H1 (cell line): ENCODE data around the gene ADSS1. TPM values are rescaled to one million over a fixed set of nuclear protein-coding genes. Genes with fewer than 3 reads are reported as not detected.

Experiments used
- CTCF ChIA-PET: fragments of 300-600 bp; sonication (Branson Sonifier 250); formaldehyde crosslinking; loops from one replicate; lab custom pipeline; 2021; ENCODE audit not compliant: partially characterized antibody; lab: Charles Lee
- POLR2A ChIA-PET: fragments of 300-600 bp; sonication (Branson Sonifier 250); formaldehyde crosslinking; loops from one replicate; lab custom pipeline; 2021; ENCODE audit warnings: inconsistent platforms; ENCODE audit not compliant: partially characterized antibody; lab: Charles Lee
- DNase-seq, 2 experiments: peaks; one replicate each; pipeline versions ENCODE4 v3.0.0 to v3.0.0-alpha.2; 2010 to 2022; ENCODE audit warnings: low spot score in 2 of 2, low read depth in 1 of 2, mixed read lengths in 1 of 2
- FAIRE-seq: peaks from 2 replicates; lab custom pipeline; 2011; peaks lifted over from hg19 to GRCh38; lab: Jason Lieb, UNC
- H2AFZ ChIP-seq: 2 replicates; pipeline ENCODE4 v1.8.1; 2012; ENCODE audit warnings: low read length, inconsistent platforms
- H2AK5ac ChIP-seq: 2 replicates; pipeline ENCODE4 v1.6.1; 2013; ENCODE audit warnings: low read depth, low read length
- H2BK120ac ChIP-seq: replicated peaks from 2 replicates; pipeline ENCODE3; 2013; ENCODE audit warnings: low read depth, low read length, inconsistent platforms
- H2BK12ac ChIP-seq: 2 replicates; pipeline ENCODE4 v1.6.1; 2013; ENCODE audit warnings: low read depth, low read length
- H2BK15ac ChIP-seq: 2 replicates; pipeline ENCODE4 v1.6.1; 2013; ENCODE audit warnings: low read length
- H2BK20ac ChIP-seq: 2 replicates; pipeline ENCODE4 v1.6.1; 2013; ENCODE audit warnings: low read length
- H2BK5ac ChIP-seq: 2 replicates; pipeline ENCODE4 v1.6.1; 2013; ENCODE audit warnings: low read depth, low read length
- H3K14ac ChIP-seq: 2 replicates; pipeline ENCODE4 v1.6.1; 2013; ENCODE audit warnings: inconsistent platforms; ENCODE audit not compliant: insufficient read length
- H3K18ac ChIP-seq: 2 replicates; pipeline ENCODE4 v1.6.1; 2013; ENCODE audit warnings: low read length; ENCODE audit errors: extremely low read depth
- H3K23ac ChIP-seq: 2 replicates; pipeline ENCODE4 v1.6.1; 2013; ENCODE audit warnings: inconsistent platforms; ENCODE audit not compliant: insufficient read length
- H3K23me2 ChIP-seq: 2 replicates; pipeline ENCODE4 v1.6.1; 2013; ENCODE audit warnings: low read depth, low read length
- H3K27ac ChIP-seq: 2 replicates; pipeline ENCODE4 v1.6.1; 2011; ENCODE audit warnings: low read depth, low read length, inconsistent platforms
- H3K27me3 ChIP-seq, 4 experiments: replicated peaks in 1 of 4; 1 replicate in 1 of 4; 2 replicates in 3 of 4; pipeline versions ENCODE4 v1.6.1 to v1.8.1; 2011 to 2013; ENCODE audit warnings: low read length in 3 of 4, mild to moderate bottlenecking in 3 of 4, inconsistent platforms in 2 of 4, mixed read lengths in 2 of 4, moderate library complexity in 1 of 4; ENCODE audit not compliant: control insufficient read depth in 3 of 4, insufficient read depth in 3 of 4; ENCODE audit errors: extremely low read depth in 1 of 4
- H3K36me3 ChIP-seq, 4 experiments: 2 replicates each; pipeline versions ENCODE4 v1.6.1 to v1.8.1; 2011 to 2013; ENCODE audit warnings: mild to moderate bottlenecking in 4 of 4, low read length in 3 of 4, moderate library complexity in 2 of 4, control low read depth in 1 of 4, inconsistent platforms in 1 of 4; ENCODE audit not compliant: insufficient read depth in 4 of 4, control insufficient read depth in 2 of 4
- H3K4ac ChIP-seq: replicated peaks from 2 replicates; pipeline ENCODE3; 2013; ENCODE audit warnings: low read length, low read depth, mixed read lengths, inconsistent platforms; ENCODE audit not compliant: insufficient read length
- H3K4me1 ChIP-seq, 4 experiments: replicated peaks in 1 of 4; 1 replicate in 1 of 4; 2 replicates in 3 of 4; pipeline versions ENCODE4 v1.6.1 to v1.8.1; 2011 to 2013; ENCODE audit warnings: low read length in 3 of 4, inconsistent platforms in 2 of 4, mixed read lengths in 1 of 4; ENCODE audit not compliant: insufficient read depth in 4 of 4, control insufficient read depth in 3 of 4
- H3K4me2 ChIP-seq, 2 experiments: 2 replicates each; pipeline versions ENCODE4 v1.6.1 to v1.8.1; 2011 to 2013; ENCODE audit warnings: low read depth in 2 of 2, low read length in 2 of 2, control low read depth in 1 of 2, inconsistent platforms in 1 of 2, mild to moderate bottlenecking in 1 of 2; ENCODE audit not compliant: insufficient read depth in 1 of 2
- H3K4me3 ChIP-seq, 4 experiments: fragments of 200-600, 300-600 bp in 1 of 4; sonication (generic), shearing (Covaris generic), sonication (Bioruptor Twin) in 1 of 4; 2 replicates each; pipeline versions ENCODE4 v1.5.1 to v1.8.1; 2011 to 2016; ENCODE audit warnings: low read length in 4 of 4, low read depth in 3 of 4, control low read depth in 2 of 4, inconsistent platforms in 2 of 4, mild to moderate bottlenecking in 2 of 4, mixed read lengths in 1 of 4, moderate library complexity in 1 of 4; ENCODE audit not compliant: insufficient read depth in 2 of 4; ENCODE audit errors: extremely low read depth in 1 of 4
- H3K56ac ChIP-seq: replicated peaks from 2 replicates; pipeline ENCODE3; 2013; ENCODE audit warnings: low read depth, mild to moderate bottlenecking, mixed read lengths, low read length, inconsistent platforms; ENCODE audit not compliant: insufficient read length
- H3K79me1 ChIP-seq: 2 replicates; pipeline ENCODE4 v1.6.1; 2013; ENCODE audit warnings: low read depth, low read length, control low read depth
- H3K79me2 ChIP-seq, 2 experiments: 2 replicates each; pipeline versions ENCODE4 v1.6.1 to v1.8.1; 2012 to 2013; ENCODE audit warnings: low read length in 2 of 2, mild to moderate bottlenecking in 2 of 2, inconsistent platforms in 1 of 2; ENCODE audit not compliant: insufficient read depth in 2 of 2, control insufficient read depth in 1 of 2
- H3K9ac ChIP-seq, 4 experiments: replicated peaks in 1 of 4; 1 replicate in 1 of 4; 2 replicates in 3 of 4; pipeline versions ENCODE4 v1.6.1 to v1.8.1; 2011 to 2013; ENCODE audit warnings: low read depth in 3 of 4, low read length in 3 of 4, control low read depth in 2 of 4, mild to moderate bottlenecking in 2 of 4, moderate library complexity in 2 of 4, inconsistent platforms in 1 of 4; ENCODE audit errors: extremely low read depth in 1 of 4
- H3K9me3 ChIP-seq, 2 experiments: 2 replicates each; pipeline versions ENCODE4 v1.6.1 to v1.8.1; 2012 to 2013; ENCODE audit warnings: mild to moderate bottlenecking in 2 of 2, moderate library complexity in 2 of 2, control low read depth in 1 of 2, inconsistent platforms in 1 of 2, low read depth in 1 of 2, low read length in 1 of 2, mixed read lengths in 1 of 2; ENCODE audit not compliant: insufficient read depth in 2 of 2
- H4K20me1 ChIP-seq, 2 experiments: replicated peaks in 1 of 2; 2 replicates each; pipeline versions ENCODE3 to v1.8.1; 2011 to 2013; ENCODE audit warnings: inconsistent platforms in 2 of 2, low read length in 2 of 2, mild to moderate bottlenecking in 1 of 2; ENCODE audit not compliant: insufficient read depth in 2 of 2, control insufficient read depth in 1 of 2
- H4K5ac ChIP-seq: 2 replicates; pipeline ENCODE4 v1.6.1; 2013; ENCODE audit warnings: low read length, low read depth, mixed read lengths, inconsistent platforms; ENCODE audit not compliant: insufficient read length
- H4K8ac ChIP-seq: 2 replicates; pipeline ENCODE4 v1.8.0; 2013; ENCODE audit warnings: mild to moderate bottlenecking, moderate library complexity, low read length, inconsistent platforms; ENCODE audit not compliant: insufficient read depth; ENCODE audit errors: extremely low read depth
- H4K91ac ChIP-seq: replicated peaks from 2 replicates; pipeline ENCODE3; 2013; ENCODE audit warnings: low read length, mixed read lengths, inconsistent platforms; ENCODE audit not compliant: insufficient read length
- WGBS, 2 experiments: shearing (Covaris generic) in 1 of 2; methylation state at CpG; one replicate each; pipeline versions ENCODE4 v1.1.6 to v1.1.7; 2013 to 2015; ENCODE audit warnings: low lambda C conversion rate in 2 of 2, mixed read lengths in 2 of 2, inconsistent platforms in 1 of 2, low coverage in 1 of 2, missing lambda C conversion rate in 1 of 2; ENCODE audit not compliant: insufficient replicate concordance in 2 of 2, insufficient coverage in 1 of 2, insufficient read length in 1 of 2; ENCODE audit errors: extremely low coverage in 1 of 2, missing lambda C conversion rate in 1 of 2; 5-methylcytosine and 5-hydroxymethylcytosine counted together
- polyA plus RNA-seq, 7 experiments: library from polyadenylated mRNA; depleted of rRNA in 3 of 7; stranded (reverse) in 5 of 7; unstranded in 2 of 7; fragments of >200 nt in 5 of 7; fragments of 200-250 nt in 2 of 7; gene quantifications; 1 replicate in 5 of 7; 2 replicates in 1 of 7; 4 replicates in 1 of 7; pipeline versions ENCODE4 v1.2.1 to v1.2.3, GENCODE V29; 2011 to 2013; ENCODE audit warnings: missing spikeins in 2 of 7, mixed read lengths in 2 of 7
- total RNA-seq: library from RNA; stranded (reverse); fragmentation: NEBNext Ultra II Directional; extraction: Animal tissue kit (Norgen Biotek cat#: 25700); gene quantifications from 2 replicates; pipeline ENCODE4 v1.2.1, GENCODE V29; 2021

Gene ADSS1
- total and polyA plus RNA-seq, 2 of the 8 experiments (the other 6 are each of a cell fraction or from before 2014, with no cell fraction given) = 7.1 to 7.9 TPM

DNA sequence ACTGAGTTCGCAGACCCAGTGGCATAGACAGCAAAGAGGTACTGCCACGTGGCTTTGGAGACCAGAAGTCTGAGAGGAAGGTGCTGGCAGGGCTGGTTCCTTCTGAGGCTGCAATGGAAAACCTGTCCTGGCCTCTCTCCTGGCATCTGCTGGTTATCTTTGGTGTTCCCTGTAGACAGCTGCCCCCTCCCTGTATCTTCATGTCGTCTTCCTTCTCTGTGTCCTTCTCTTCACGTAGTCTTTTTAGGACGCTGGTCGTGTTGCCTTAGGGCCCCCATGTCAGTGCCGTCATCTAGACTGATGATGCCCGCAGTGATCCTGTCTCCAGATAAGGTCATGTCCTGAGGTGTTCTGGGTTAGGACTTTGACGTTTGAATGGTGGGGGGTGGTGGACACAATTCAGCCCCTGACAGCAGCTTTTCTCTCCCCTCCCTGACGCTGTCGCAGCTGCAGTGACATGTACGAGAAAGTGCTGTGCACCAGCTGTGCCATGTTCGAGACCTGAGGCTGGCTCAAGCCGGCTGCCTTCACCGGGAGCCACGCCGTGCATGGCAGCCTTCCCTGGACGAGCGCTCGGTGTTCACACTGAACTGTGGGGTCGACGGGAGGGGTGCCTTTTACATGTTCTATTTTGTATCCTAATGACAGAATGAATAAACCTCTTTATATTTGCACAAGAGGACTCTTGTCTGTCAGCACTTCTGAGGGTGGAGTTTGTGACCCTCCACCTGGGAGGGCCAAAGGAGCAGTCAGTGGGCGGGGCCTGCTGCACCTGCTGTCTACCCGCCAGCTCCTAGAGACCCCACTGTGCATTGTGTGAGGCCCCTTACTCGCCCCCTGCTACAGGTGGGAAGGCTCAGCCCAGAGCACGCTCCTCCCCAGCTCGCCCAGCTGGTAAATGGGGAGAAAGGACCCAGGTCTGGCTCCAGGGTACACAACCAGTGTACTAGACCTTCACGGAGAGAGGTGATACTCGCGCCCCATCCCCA, 35.2 kb downstream of the ADSS1 start:
- no peak overlapping the region for H2BK120ac ChIP-seq
- H3K9ac ChIP-seq = no peak overlapping the region
- no peak overlapping the region for H2AFZ ChIP-seq
- H4K8ac ChIP-seq = no peak overlapping the region
- no peak overlapping the region for H3K4ac ChIP-seq
- H3K4me1 ChIP-seq = peaks cover 0 to 8% (median 1%) of the 10 kb centered on the region in 4 experiments; a peak in 6 of 7 replicates
- H2BK15ac ChIP-seq = no peak overlapping the region
- H2BK12ac ChIP-seq = no peak overlapping the region
- no peak overlapping the region for H3K27ac ChIP-seq
- no peaks in the 10 kb centered on the region for H3K27me3 ChIP-seq
- H3K23me2 ChIP-seq = no peaks in the 10 kb centered on the region
- H3K79me2 ChIP-seq = peaks cover 10 to 41% of the 10 kb centered on the region in 2 experiments; a peak in 3 of 4 replicates
- H3K9me3 ChIP-seq = no peaks in the 10 kb centered on the region
- no peak overlapping the region for H3K4me3 ChIP-seq
- FAIRE-seq = no peak
- H2AK5ac ChIP-seq = no peak overlapping the region
- H3K36me3 ChIP-seq = peaks cover 8 to 29% (median 23%) of the 10 kb centered on the region in 4 experiments; a peak in 7 of 8 replicates
- no peak for DNase-seq
- no peak overlapping the region for H4K91ac ChIP-seq
- H2BK5ac ChIP-seq = no peak overlapping the region
- no peak overlapping the region for H3K4me2 ChIP-seq
- WGBS, 2 experiments = 93% methylated on average over 30 of the region's 30 CpGs; no CpG with 5 or more reads in 1 of the 2 experiments
- CTCF ChIA-PET = interaction anchor here (0.7 to 1.5 kb wide), 10 partner anchors 8 to 286 kb away, joined by 3 to 7 read pairs (median 3); partner anchors contain the start of gene ADSS1
- no peak overlapping the region for H3K18ac ChIP-seq
- no peak overlapping the region for H2BK20ac ChIP-seq
- H3K56ac ChIP-seq = no peak overlapping the region
- H4K5ac ChIP-seq = no peak overlapping the region
- H4K20me1 ChIP-seq = peaks cover 25 to 57% of the 10 kb centered on the region in 2 experiments
- no peak overlapping the region for H3K14ac ChIP-seq
- no peak overlapping the region for H3K23ac ChIP-seq
- POLR2A ChIA-PET = interaction anchor here (0.6 to 2.4 kb wide), 4 partner anchors 7 to 178 kb away, joined by 3 to 11 read pairs (median 3); no protein-coding TSS in a partner anchor
- H3K79me1 ChIP-seq = peaks cover 30% of the 10 kb centered on the region
